Esophagus squamous epithelium (tissue), 5 donors: ENCODE measurements around the gene ARG1. TPM values are rescaled to one million over a fixed set of nuclear protein-coding genes. Genes with fewer than 3 reads are reported as not detected.

ENCODE experiments used
- DNase-seq: peaks from one replicate; lab custom pipeline; 2025; lab: John Stamatoyannopoulos, UW
- H3K27ac ChIP-seq, 4 donors: fragments of 200-600 bp; sonication (generic); one replicate each; pipeline ENCODE4 v1.5.1; 2016 to 2019; ENCODE audit warnings: mild to moderate bottlenecking in 1 of 4
- H3K27me3 ChIP-seq, 4 donors: fragments of 200-600 bp; sonication (generic); 1 replicate in 3 of 4; 2 replicates in 1 of 4; pipeline versions ENCODE4 v1.5.1 to v1.6.0; 2017 to 2021; ENCODE audit warnings: antibody characterized with exemption in 1 of 4
- H3K36me3 ChIP-seq, 3 donors: fragments of 200-600 bp; sonication (generic); one replicate each; pipeline ENCODE4 v1.5.1; 2016 to 2019
- H3K4me1 ChIP-seq, 3 donors: fragments of 200-600 bp; sonication (generic); one replicate each; pipeline ENCODE4 v1.5.1; 2017 to 2019
- H3K4me3 ChIP-seq, 4 donors: fragments of 200-600 bp; sonication (generic); 1 replicate in 3 of 4; 2 replicates in 1 of 4; pipeline ENCODE4 v1.5.1; 2016 to 2019; ENCODE audit warnings: mild to moderate bottlenecking in 2 of 4, moderate library complexity in 1 of 4
- H3K9me3 ChIP-seq, 3 donors: fragments of 200-600 bp; sonication (generic); one replicate each; pipeline ENCODE4 v1.5.1; 2016 to 2019
- CTCF ChIP-seq, 6 experiments: fragments of 450-650 bp in 4 of 6; fragments of 200-600 bp in 2 of 6; sonication (generic) in 2 of 6; IDR thresholded peaks; one replicate each; pipeline ENCODE4 v1.5.1; 2016 to 2019; ENCODE audit warnings: antibody characterized with exemption in 6 of 6, mild to moderate bottlenecking in 4 of 6, moderate library complexity in 4 of 6
- POLR2A ChIP-seq, 4 donors: fragments of 450-650 bp; IDR thresholded peaks; one replicate each; pipeline ENCODE4 v1.6.1; 2017; ENCODE audit warnings: antibody characterized with exemption in 4 of 4, mild to moderate bottlenecking in 4 of 4, moderate library complexity in 3 of 4
- WGBS, 2 donors: methylation state at CpG; one replicate each; pipeline ENCODE4 v1.1.5; 2018; 5-methylcytosine and 5-hydroxymethylcytosine counted together
- intact Hi-C: fragments of 100-400 bp; cut with DNase I; formaldehyde crosslinking; loops from one replicate; pipeline ENCODE4 v1.15.0; 2022
- total RNA-seq, 4 donors: library from RNA; depleted of rRNA; stranded (reverse); fragments of >200 nt; gene quantifications; one replicate each; pipeline ENCODE4 v1.1.0, GENCODE V29; 2016
- donor health status: DM: yes; HTN: yes; CAD: no.

ARG1 gene
- total RNA-seq, 4 donors from 2014 or later = 0.19 to 2.7 TPM; not detected in 2

GRCh38 chr6:131565056-131565455 is 8.0 kb upstream of the ARG1 start:
- WGBS, 2 donors = 47 to 50% methylated on average over 2 of the region's 2 CpGs

GRCh38 chr6:131568726-131569125 is 4.3 kb upstream of the ARG1 start:
- Histone ChIP-seq H3K4me1 (no peaks in the 10 kb centered on the region), H3K4me3 (no peak overlapping the region), H3K27ac (no peak overlapping the region), H3K27me3 (no peaks in the 10 kb centered on the region), H3K9me3 (no peaks in the 10 kb centered on the region), H3K36me3 (peaks cover 0 to 11% (median 0%) of the 10 kb centered on the region in 3 donors)
- no peak for DNase-seq
- intact Hi-C loops = no loop called here
- WGBS, 2 donors = 64 to 74% methylated on average over 4 of the region's 4 CpGs
- TF ChIP-seq CTCF (IDR thresholded peaks at IDR 0.05) (no peak), POLR2A (IDR thresholded peaks at IDR 0.05) (no peak)

More at GRCh38 chr6:131565056-131565455, 8.0 kb upstream of the ARG1 start:
- Histone ChIP-seq H3K9me3 (no peaks in the 10 kb centered on the region), H3K36me3 (no peaks in the 10 kb centered on the region), H3K27me3 (no peaks in the 10 kb centered on the region), H3K27ac (no peak overlapping the region), H3K4me3 (no peak overlapping the region), H3K4me1 (no peaks in the 10 kb centered on the region)
- no peak for DNase-seq
- no peak for TF ChIP-seq CTCF (IDR thresholded peaks at IDR 0.05)
- TF ChIP-seq POLR2A (IDR thresholded peaks at IDR 0.05) = no peak
- intact Hi-C loops = no loop called here

- Histone ChIP-seq H3K4me1 (no peaks in the 10 kb centered on the region), H3K4me3 (no peak overlapping the region), H3K36me3 (peaks cover 0 to 48% (median 0%) of the 10 kb centered on the region in 3 donors), H3K27ac (no peak overlapping the region), H3K9me3 (no peaks in the 10 kb centered on the region), H3K27me3 (no peaks in the 10 kb centered on the region)
- intact Hi-C loops = no loop called here
- DNase-seq = no peak
- 56 to 67% methylated on average over 2 of the region's 2 CpGs for WGBS, 2 donors
- TF ChIP-seq POLR2A (IDR thresholded peaks at IDR 0.05) (no peak), CTCF (IDR thresholded peaks at IDR 0.05) (no peak)
Observed at GRCh38 chr6:131574133-131574532, 1.1 kb downstream of the ARG1 start.

GRCh38 chr6:131574686-131575085 is 1.7 kb downstream of the ARG1 start:
- Histone ChIP-seq H3K4me3 (no peak overlapping the region), H3K27me3 (no peaks in the 10 kb centered on the region), H3K27ac (no peak overlapping the region), H3K36me3 (peaks cover 0 to 53% (median 0%) of the 10 kb centered on the region in 3 donors), H3K4me1 (no peaks in the 10 kb centered on the region), H3K9me3 (no peaks in the 10 kb centered on the region)
- WGBS, 2 donors = 86 to 95% methylated on average over 4 of the region's 4 CpGs
- intact Hi-C loops = no loop called here
- no peak for DNase-seq
- TF ChIP-seq POLR2A (IDR thresholded peaks at IDR 0.05) = no peak
- TF ChIP-seq CTCF (IDR thresholded peaks at IDR 0.05) = no peak

- Histone ChIP-seq H3K4me1 (no peaks in the 10 kb centered on the region), H3K27ac (no peak overlapping the region), H3K9me3 (no peaks in the 10 kb centered on the region), H3K36me3 (peaks cover 0 to 66% (median 0%) of the 10 kb centered on the region in 3 donors), H3K4me3 (no peak overlapping the region), H3K27me3 (no peaks in the 10 kb centered on the region)
- intact Hi-C loops = no loop called here
- no peak for DNase-seq
- WGBS, 2 donors = 73 to 98% methylated on average over 5 of the region's 5 CpGs
- no peak for TF ChIP-seq POLR2A (IDR thresholded peaks at IDR 0.05)
- TF ChIP-seq CTCF (IDR thresholded peaks at IDR 0.05) = no peak
Observed at GRCh38 chr6:131575834-131576478, 2.9 kb downstream of the ARG1 start.
